HFFc6 (cell line): Measurements from ENCODE around the gene TMEM87A. TPM values are rescaled to one million over a fixed set of nuclear protein-coding genes. Genes with fewer than 3 reads are reported as not detected.

Source experiments
- DNase-seq: peaks from one replicate; pipeline ENCODE4 v3.0.0-alpha.2; 2018
- H3K27ac Mint-ChIP-seq: 2 replicates; pipeline ENCODE4 v1.8.0; 2020; ENCODE audit warnings: mild to moderate bottlenecking, mixed read lengths
- H3K27me3 Mint-ChIP-seq: 2 replicates; pipeline ENCODE4 v1.8.0; 2021; ENCODE audit warnings: mild to moderate bottlenecking, moderate library complexity, mixed read lengths; ENCODE audit not compliant: insufficient read depth
- H3K36me3 Mint-ChIP-seq: 2 replicates; pipeline ENCODE4 v1.8.0; 2021; ENCODE audit warnings: low read depth, mixed read lengths
- H3K4me1 Mint-ChIP-seq: 2 replicates; pipeline ENCODE4 v1.8.0; 2020; ENCODE audit warnings: low read depth, mixed read lengths
- H3K4me3 Mint-ChIP-seq: 2 replicates; pipeline ENCODE4 v1.8.0; 2020; ENCODE audit warnings: mild to moderate bottlenecking, moderate library complexity, mixed read lengths
- H3K9me3 Mint-ChIP-seq: 2 replicates; pipeline ENCODE4 v1.8.0; 2020; ENCODE audit warnings: mild to moderate bottlenecking, mixed read lengths
- CTCF ChIP-seq: fragments of 200-600 bp; sonication (generic); IDR thresholded peaks from 2 replicates; pipeline ENCODE4 v1.5.0; 2021; ENCODE audit warnings: antibody characterized with exemption, mild to moderate bottlenecking
- total RNA-seq, 6 experiments: library from RNA; stranded (reverse); fragmentation: NEBNext Ultra II Directional; extraction: Animal tissue kit (Norgen Biotek cat#: 25700); gene quantifications; 2 replicates in 1 of 6; 3 replicates in 5 of 6; pipeline ENCODE4 v1.2.3, GENCODE V29; 2021

The TMEM87A gene
- total RNA-seq, 6 experiments from 2014 or later = 37.7 to 43.5 (median 40.1) TPM

GRCh38 chr15:42214600-42214999 lies 58.6 kb downstream of the TMEM87A start:
- DNase-seq = no peak
- peaks cover 9% of the 10 kb centered on the region for H3K4me1 Mint-ChIP-seq
- TF ChIP-seq CTCF = no peak
- no peaks in the 10 kb centered on the region for H3K9me3 Mint-ChIP-seq
- no peaks in the 10 kb centered on the region for H3K27me3 Mint-ChIP-seq
- peaks cover 33% of the 10 kb centered on the region for H3K36me3 Mint-ChIP-seq
- no peak overlapping the region for H3K4me3 Mint-ChIP-seq
- H3K27ac Mint-ChIP-seq = no peak overlapping the region; the same call in 1 of the 2 replicates

DNA sequence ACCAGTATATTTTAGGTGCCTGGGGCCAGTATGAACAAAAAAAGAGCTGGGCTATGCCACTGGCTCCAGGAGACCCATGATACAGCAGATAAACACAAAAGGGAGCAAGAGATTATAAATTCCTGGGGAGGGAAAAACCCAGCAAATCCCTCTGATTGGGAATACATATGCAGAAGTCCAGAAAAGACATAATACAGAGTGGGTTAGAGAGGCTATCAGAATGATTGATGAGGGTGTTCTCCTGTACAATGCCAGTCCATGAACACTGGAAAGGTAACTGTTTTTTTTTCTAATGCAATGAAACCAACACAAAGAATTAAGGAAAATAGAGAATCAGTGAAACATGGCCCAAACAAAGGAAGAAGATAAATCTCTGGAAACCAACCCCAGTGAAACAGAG lies 59.7 kb downstream of the TMEM87A start:
- Mint-ChIP-seq H3K27ac (no peak overlapping the region), H3K36me3 (peaks cover 37% of the 10 kb centered on the region), H3K4me3 (no peak overlapping the region), H3K4me1 (peaks cover 7% of the 10 kb centered on the region), H3K9me3 (no peaks in the 10 kb centered on the region), H3K27me3 (no peaks in the 10 kb centered on the region)
- no peak for DNase-seq
- no peak for TF ChIP-seq CTCF

GRCh38 chr15:42210696-42211095 lies 62.5 kb downstream of the TMEM87A start:
- Mint-ChIP-seq H3K27ac (no peak overlapping the region), H3K4me3 (no peak overlapping the region), H3K27me3 (no peaks in the 10 kb centered on the region), H3K4me1 (peaks cover 25% of the 10 kb centered on the region), H3K36me3 (peaks cover 53% of the 10 kb centered on the region), H3K9me3 (no peaks in the 10 kb centered on the region)
- DNase-seq = no peak
- no peak for TF ChIP-seq CTCF

DNA sequence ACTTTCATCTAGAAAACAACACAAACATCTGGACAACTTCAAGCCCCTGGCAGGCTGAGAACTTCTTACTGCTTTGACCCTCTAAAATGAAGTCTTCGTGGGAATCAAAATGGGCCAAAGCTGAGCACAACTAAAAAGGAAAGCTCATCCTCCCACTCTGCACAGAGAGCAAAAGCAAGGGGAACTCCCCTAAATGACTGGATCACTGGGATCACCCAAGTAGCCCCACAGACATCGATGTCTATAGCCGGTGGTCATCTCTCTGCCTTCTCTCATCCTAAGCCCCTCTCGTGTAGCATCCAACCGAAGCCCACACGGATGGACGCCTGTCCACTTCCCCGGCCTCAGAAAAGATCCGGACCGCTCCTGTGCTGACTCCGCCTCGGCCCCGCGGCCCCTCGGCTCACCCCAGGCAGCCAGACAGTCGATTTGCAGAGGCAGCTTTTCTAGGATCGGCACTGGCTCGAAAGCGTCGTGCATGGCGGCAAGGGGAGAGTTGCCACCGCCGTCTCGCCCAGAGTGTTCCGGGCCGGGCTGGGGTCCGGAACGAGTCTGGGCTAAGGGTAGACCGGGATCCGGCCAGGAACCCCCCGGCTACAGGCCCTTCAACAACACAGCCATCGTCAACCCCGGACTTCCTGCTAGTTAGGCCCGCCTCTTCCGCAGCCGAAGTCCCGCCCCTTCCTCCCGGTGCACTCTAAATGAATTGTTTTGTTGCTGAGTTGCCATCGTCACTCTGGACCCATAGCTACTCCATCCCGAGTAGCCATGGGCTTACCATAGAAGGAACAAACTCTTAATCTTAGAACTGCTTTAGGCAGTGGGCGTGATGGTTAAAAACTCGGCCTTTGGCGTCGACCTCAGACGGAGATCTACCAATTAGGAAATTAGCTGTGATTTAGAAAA lies 65.3 kb downstream of the TMEM87A start, which contains the start of gene VPS39:
VPS39 (minus strand) TSS at position 631 of the 906 bp plus-strand sequence; CDS start at position 480, 151 bp downstream.
- Mint-ChIP-seq H3K4me3 (peak within 1 kb of the TSS; percentile 99), H3K36me3 (peaks cover 46% of the 10 kb centered on the region), H3K4me1 (peaks cover 45% of the 10 kb centered on the region), H3K27me3 (no peaks in the 10 kb centered on the region), H3K27ac (peak within 1 kb of the TSS; percentile 98), H3K9me3 (no peaks in the 10 kb centered on the region)
- DNase-seq = peak; percentile 82
- TF ChIP-seq CTCF = no peak

GRCh38 chr15:42206406-42206805 lies 66.8 kb downstream of the TMEM87A start:
- peaks cover 38% of the 10 kb centered on the region for H3K36me3 Mint-ChIP-seq
- no peak overlapping the region for H3K27ac Mint-ChIP-seq
- H3K4me1 Mint-ChIP-seq = peaks cover 55% of the 10 kb centered on the region
- H3K9me3 Mint-ChIP-seq = no peaks in the 10 kb centered on the region
- TF ChIP-seq CTCF = no peak
- H3K27me3 Mint-ChIP-seq = no peaks in the 10 kb centered on the region
- no peak for DNase-seq
- H3K4me3 Mint-ChIP-seq = peak overlapping the region; percentile 99
